H9 (cell line): ENCODE measurements around the gene SPECC1. TPM values are rescaled to one million over a fixed set of nuclear protein-coding genes. Genes with fewer than 3 reads are reported as not detected.

Source experiments
- DNase-seq: peaks from one replicate; pipeline ENCODE4 v3.0.0-alpha.2; 2017
- H2AFZ ChIP-seq: one replicate; pipeline ENCODE4 v1.6.1; 2013; ENCODE audit warnings: mild to moderate bottlenecking, low read length, control low read depth, moderate library complexity
- H2AK5ac ChIP-seq: 2 replicates; pipeline ENCODE4 v1.6.1; 2013; ENCODE audit warnings: low read length, control low read depth, mixed read lengths; ENCODE audit not compliant: insufficient read length
- H2BK120ac ChIP-seq: one replicate; pipeline ENCODE4 v1.6.1; 2013; ENCODE audit warnings: low read depth, mild to moderate bottlenecking, low read length, control low read depth, inconsistent platforms; ENCODE audit not compliant: poor library complexity, severe bottlenecking
- H2BK12ac ChIP-seq: 2 replicates; pipeline ENCODE4 v1.6.1; 2013; ENCODE audit warnings: low read length, control low read depth, mixed read lengths, low read depth; ENCODE audit not compliant: insufficient read length
- H2BK15ac ChIP-seq: 2 replicates; pipeline ENCODE4 v1.6.1; 2013; ENCODE audit warnings: low read depth, low read length, control low read depth
- H2BK20ac ChIP-seq: one replicate; pipeline ENCODE4 v1.6.1; 2013; ENCODE audit warnings: low read depth, mild to moderate bottlenecking, low read length, control low read depth, inconsistent platforms; ENCODE audit not compliant: poor library complexity, severe bottlenecking
- H2BK5ac ChIP-seq: 2 replicates; pipeline ENCODE4 v1.6.1; 2013; ENCODE audit warnings: low read length, control low read depth, mixed read lengths; ENCODE audit not compliant: insufficient read length
- H3K14ac ChIP-seq: 2 replicates; pipeline ENCODE4 v1.6.1; 2013; ENCODE audit warnings: low read length, control low read depth; ENCODE audit not compliant: insufficient read depth
- H3K18ac ChIP-seq: 2 replicates; pipeline ENCODE4 v1.6.1; 2013; ENCODE audit warnings: low read depth, mild to moderate bottlenecking, mixed read lengths, low read length, control low read depth; ENCODE audit not compliant: insufficient read length
- H3K23ac ChIP-seq: 2 replicates; pipeline ENCODE4 v1.6.1; 2013; ENCODE audit warnings: low read length, control low read depth, mixed read lengths, low read depth; ENCODE audit not compliant: insufficient read length
- H3K23me2 ChIP-seq: 2 replicates; pipeline ENCODE4 v1.6.1; 2013; ENCODE audit warnings: low read depth, mild to moderate bottlenecking, mixed read lengths, low read length, control low read depth; ENCODE audit not compliant: insufficient read length, poor library complexity, severe bottlenecking
- H3K27ac ChIP-seq: 2 replicates; pipeline ENCODE4 v1.5.1; 2013; ENCODE audit warnings: low read length, control low read depth, mixed read lengths, low read depth; ENCODE audit not compliant: insufficient read length
- H3K27me3 ChIP-seq: 2 replicates; pipeline ENCODE4 v1.6.1; 2013; ENCODE audit warnings: low read length, control low read depth, inconsistent platforms; ENCODE audit not compliant: insufficient read depth
- H3K4ac ChIP-seq: 2 replicates; pipeline ENCODE4 v1.6.1; 2013; ENCODE audit warnings: low read depth, mild to moderate bottlenecking, control low read depth, inconsistent platforms, low read length, moderate library complexity
- H3K4me1 ChIP-seq: 2 replicates; pipeline ENCODE4 v1.6.1; 2013; ENCODE audit warnings: low read length, control low read depth, inconsistent platforms; ENCODE audit not compliant: insufficient read depth
- H3K4me2 ChIP-seq: 2 replicates; pipeline ENCODE4 v1.6.1; 2013; ENCODE audit warnings: low read length, control low read depth, mixed read lengths; ENCODE audit not compliant: insufficient read length, insufficient read depth
- H3K56ac ChIP-seq: 2 replicates; pipeline ENCODE4 v1.6.1; 2013; ENCODE audit warnings: low read depth, mild to moderate bottlenecking, mixed read lengths, low read length, control low read depth; ENCODE audit not compliant: insufficient read length
- H3K79me1 ChIP-seq: 2 replicates; pipeline ENCODE4 v1.6.1; 2013; ENCODE audit warnings: low read depth, mild to moderate bottlenecking, moderate library complexity, low read length, control low read depth, inconsistent platforms; ENCODE audit not compliant: insufficient read depth, poor library complexity, severe bottlenecking
- H3K79me2 ChIP-seq: 2 replicates; pipeline ENCODE4 v1.6.1; 2013; ENCODE audit warnings: low read length, control low read depth, inconsistent platforms; ENCODE audit not compliant: insufficient read depth
- H3K9ac ChIP-seq: 2 replicates; pipeline ENCODE4 v1.6.1; 2013; ENCODE audit warnings: low read length, control low read depth, mixed read lengths; ENCODE audit not compliant: insufficient read length; ENCODE audit errors: extremely low read depth
- H3K9me3 ChIP-seq: one replicate; pipeline ENCODE4 v1.6.1; 2013; ENCODE audit warnings: low read depth, low read length, inconsistent platforms; ENCODE audit not compliant: control insufficient read depth
- H3T11ph ChIP-seq: one replicate; pipeline ENCODE4 v1.6.1; 2013; ENCODE audit warnings: mild to moderate bottlenecking, low read length, control low read depth, inconsistent platforms
- H4K20me1 ChIP-seq: one replicate; pipeline ENCODE4 v1.6.1; 2013; ENCODE audit not compliant: control insufficient read depth, insufficient read length, insufficient read depth
- H4K5ac ChIP-seq: 2 replicates; pipeline ENCODE4 v1.6.1; 2013; ENCODE audit warnings: low read depth, mild to moderate bottlenecking, mixed read lengths, low read length, control low read depth; ENCODE audit not compliant: insufficient read length
- H4K8ac ChIP-seq: replicated peaks from 2 replicates; pipeline ENCODE4 v1.6.1; 2013; ENCODE audit warnings: low read length, control low read depth, mixed read lengths, low read depth; ENCODE audit not compliant: insufficient read length
- H4K91ac ChIP-seq: 2 replicates; pipeline ENCODE4 v1.6.1; 2013; ENCODE audit warnings: low read depth, mild to moderate bottlenecking, moderate library complexity, mixed read lengths, low read length, control low read depth; ENCODE audit not compliant: insufficient read length
- H3K27ac Mint-ChIP-seq, 3 experiments: 2 replicates in 2 of 3; 3 replicates in 1 of 3; pipeline ENCODE4 v1.8.0; 2020 to 2021; ENCODE audit warnings: mixed read lengths in 3 of 3, mild to moderate bottlenecking in 1 of 3, moderate library complexity in 1 of 3
- H3K27me3 Mint-ChIP-seq: 2 replicates; pipeline ENCODE4 v1.8.0; 2021; ENCODE audit warnings: low read depth, mild to moderate bottlenecking, moderate library complexity, mixed read lengths
- H3K36me3 Mint-ChIP-seq, 3 experiments: 2 replicates in 2 of 3; 3 replicates in 1 of 3; pipeline ENCODE4 v1.8.0; 2020 to 2021; ENCODE audit warnings: low read depth in 3 of 3, mixed read lengths in 3 of 3; ENCODE audit not compliant: insufficient read depth in 1 of 3
- H3K4me1 Mint-ChIP-seq, 2 experiments: 2 replicates each; pipeline ENCODE4 v1.8.0; 2020; ENCODE audit warnings: mixed read lengths in 2 of 2
- H3K4me3 Mint-ChIP-seq, 2 experiments: 2 replicates in 1 of 2; 3 replicates in 1 of 2; pipeline ENCODE4 v1.8.0; 2020 to 2021; ENCODE audit warnings: mild to moderate bottlenecking in 2 of 2, mixed read lengths in 2 of 2, moderate library complexity in 1 of 2
- H3K9me3 Mint-ChIP-seq, 2 experiments: 2 replicates in 1 of 2; 3 replicates in 1 of 2; pipeline ENCODE4 v1.8.0; 2020; ENCODE audit warnings: mild to moderate bottlenecking in 2 of 2, mixed read lengths in 2 of 2, moderate library complexity in 1 of 2
- CTCF ChIP-seq: fragments of 200-600 bp; sonication (generic); conservative IDR thresholded peaks from 3 replicates; pipeline ENCODE4 v1.8.0; 2021; ENCODE audit warnings: antibody characterized with exemption, mild to moderate bottlenecking
- WGBS: extraction: QIAGEN DNeasy Blood & Tissue Kit; methylation state at CpG from one replicate; pipeline ENCODE4 v1.1.7; 2013; ENCODE audit warnings: missing lambda C conversion rate, low lambda C conversion rate, mixed read lengths; ENCODE audit not compliant: insufficient read length; ENCODE audit errors: extremely low coverage; 5-methylcytosine and 5-hydroxymethylcytosine counted together
- total RNA-seq: library from RNA; stranded (reverse); gene quantifications from 2 replicates; pipeline ENCODE4 v1.2.1, GENCODE V29; 2021

The SPECC1 gene
- total RNA-seq, 1 experiment from 2014 or later = 65.7 TPM

GRCh38 chr17:19991252-19991885 lies 17.8 kb upstream of the SPECC1 start:
- H2AK5ac ChIP-seq = no peak overlapping the region
- H3T11ph ChIP-seq = no peak overlapping the region
- no peak overlapping the region for H3K23ac ChIP-seq
- peaks cover 18 to 23% of the 10 kb centered on the region in 2 experiments for H3K4me1 Mint-ChIP-seq
- H2BK20ac ChIP-seq = no peak overlapping the region
- no peaks in the 10 kb centered on the region for H4K20me1 ChIP-seq
- no peak overlapping the region for H3K4me3 Mint-ChIP-seq
- H3K56ac ChIP-seq = no peak overlapping the region
- H3K36me3 Mint-ChIP-seq = no peaks in the 10 kb centered on the region
- H3K23me2 ChIP-seq = no peaks in the 10 kb centered on the region
- WGBS = no CpG with 5 or more reads among the region's 4 CpGs
- no peak overlapping the region for H2BK12ac ChIP-seq
- H3K4me1 ChIP-seq = peaks cover 2% of the 10 kb centered on the region; the same call in 1 of the 2 replicates
- no peak overlapping the region for H2BK120ac ChIP-seq
- no peaks in the 10 kb centered on the region for H3K9me3 ChIP-seq
- H3K27ac Mint-ChIP-seq = 0 out of 7 replicates have a peak overlapping the region, but pooled peaks of 1 of the 3 experiments have one; percentile 26
- H3K27ac ChIP-seq = no peak overlapping the region
- H4K91ac ChIP-seq = no peak overlapping the region
- no peaks in the 10 kb centered on the region for H3K9me3 Mint-ChIP-seq
- H3K27me3 ChIP-seq = no peaks in the 10 kb centered on the region
- DNase-seq = no peak
- no peaks in the 10 kb centered on the region for H3K27me3 Mint-ChIP-seq
- H3K4ac ChIP-seq = no peak overlapping the region
- H3K14ac ChIP-seq = no peak overlapping the region
- H3K4me2 ChIP-seq = no peak overlapping the region
- H3K18ac ChIP-seq = no peak overlapping the region
- H2BK5ac ChIP-seq = no peak overlapping the region
- no peak overlapping the region for H4K8ac ChIP-seq
- H4K5ac ChIP-seq = no peak overlapping the region
- TF ChIP-seq CTCF = no peak
- H3K9ac ChIP-seq = no peak overlapping the region
- no peaks in the 10 kb centered on the region for H3K79me2 ChIP-seq
- no peak overlapping the region for H2BK15ac ChIP-seq
- no peak overlapping the region for H2AFZ ChIP-seq
- no peaks in the 10 kb centered on the region for H3K79me1 ChIP-seq
